Kidney epithelial cell (primary cell): ENCODE data around the gene DISC1. TPM values are rescaled to one million over a fixed set of nuclear protein-coding genes. Genes with fewer than 3 reads are reported as not detected.

Source experiments
- DNase-seq: peaks from one replicate; pipeline ENCODE4 v3.0.0-alpha.2; 2010; ENCODE audit warnings: low read depth
- H3K27me3 ChIP-seq: 2 replicates; pipeline ENCODE4 v1.6.0; 2011; ENCODE audit warnings: low read length; ENCODE audit not compliant: control insufficient read depth, insufficient read depth
- H3K36me3 ChIP-seq: 2 replicates; pipeline ENCODE4 v1.5.1; 2011; ENCODE audit warnings: low read length; ENCODE audit not compliant: control insufficient read depth, insufficient read depth
- H3K4me3 ChIP-seq: 2 replicates; pipeline ENCODE4 v1.5.1; 2011; ENCODE audit warnings: low read depth, mild to moderate bottlenecking, control low read depth, low read length
- total RNA-seq: library from RNA; depleted of rRNA; stranded (reverse); fragments of >200 nt; gene quantifications from 2 replicates; pipeline ENCODE4 v1.2.3, GENCODE V29; 2015
- TF ChIP-seq, protein P1 (sequence below): IDR thresholded peaks from 2 replicates; pipeline ENCODE4 v1.5.1; 2011; ENCODE audit warnings: mild to moderate bottlenecking, moderate library complexity, low read length, control low read depth, inconsistent platforms; ENCODE audit not compliant: insufficient read depth, poor library complexity, severe bottlenecking

DISC1 gene
- total RNA-seq, 1 donor from 2014 or later, result 5.8 TPM

DNA sequence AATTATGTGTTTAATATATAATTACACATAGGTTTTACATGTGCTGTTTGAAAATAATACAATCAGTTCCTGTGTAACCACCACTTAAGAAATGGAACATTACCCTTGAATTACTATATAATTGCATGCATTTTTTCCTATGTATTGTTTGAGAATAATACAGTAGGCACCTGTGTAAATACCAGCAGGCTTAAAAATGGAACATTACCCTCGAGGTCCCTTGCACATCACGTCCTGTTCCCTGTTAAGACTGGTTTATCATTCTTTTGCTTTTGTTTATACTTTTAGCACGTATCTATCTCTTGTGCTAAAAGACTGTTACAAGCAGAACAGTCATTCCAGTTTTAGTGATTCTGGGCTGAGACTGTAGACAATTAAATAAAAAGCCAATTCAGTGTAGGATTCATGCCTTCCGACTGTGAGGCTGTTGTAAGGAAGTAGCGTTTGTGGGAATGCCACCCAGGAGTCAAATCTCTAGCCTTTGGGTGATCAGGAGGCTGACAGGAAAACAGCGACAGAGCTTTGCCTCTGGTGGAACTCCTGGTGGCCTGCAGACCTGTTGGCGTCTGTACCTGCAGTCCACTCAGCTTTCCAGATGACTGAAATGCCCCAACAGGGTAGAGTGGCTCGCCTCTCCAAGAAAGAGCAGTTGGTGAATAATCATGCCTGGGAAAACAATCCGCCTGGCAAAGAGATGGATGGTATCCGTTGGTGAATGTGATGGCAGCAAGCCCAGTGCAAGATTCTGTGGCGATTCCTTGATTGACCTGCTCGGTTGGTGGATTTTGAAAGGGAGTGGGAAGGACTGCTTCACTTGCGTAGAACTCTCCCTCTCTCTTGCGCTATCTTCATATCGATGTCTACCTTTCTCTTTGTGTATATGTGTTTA is 58.0 kb downstream of the DISC1 start:
- no peak for DNase-seq
- Histone ChIP-seq H3K36me3 (no peaks in the 10 kb centered on the region), H3K4me3 (no peak overlapping the region), H3K27me3 (no peaks in the 10 kb centered on the region)
- TF ChIP-seq, protein P1, sequence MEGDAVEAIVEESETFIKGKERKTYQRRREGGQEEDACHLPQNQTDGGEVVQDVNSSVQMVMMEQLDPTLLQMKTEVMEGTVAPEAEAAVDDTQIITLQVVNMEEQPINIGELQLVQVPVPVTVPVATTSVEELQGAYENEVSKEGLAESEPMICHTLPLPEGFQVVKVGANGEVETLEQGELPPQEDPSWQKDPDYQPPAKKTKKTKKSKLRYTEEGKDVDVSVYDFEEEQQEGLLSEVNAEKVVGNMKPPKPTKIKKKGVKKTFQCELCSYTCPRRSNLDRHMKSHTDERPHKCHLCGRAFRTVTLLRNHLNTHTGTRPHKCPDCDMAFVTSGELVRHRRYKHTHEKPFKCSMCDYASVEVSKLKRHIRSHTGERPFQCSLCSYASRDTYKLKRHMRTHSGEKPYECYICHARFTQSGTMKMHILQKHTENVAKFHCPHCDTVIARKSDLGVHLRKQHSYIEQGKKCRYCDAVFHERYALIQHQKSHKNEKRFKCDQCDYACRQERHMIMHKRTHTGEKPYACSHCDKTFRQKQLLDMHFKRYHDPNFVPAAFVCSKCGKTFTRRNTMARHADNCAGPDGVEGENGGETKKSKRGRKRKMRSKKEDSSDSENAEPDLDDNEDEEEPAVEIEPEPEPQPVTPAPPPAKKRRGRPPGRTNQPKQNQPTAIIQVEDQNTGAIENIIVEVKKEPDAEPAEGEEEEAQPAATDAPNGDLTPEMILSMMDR, result no peak

DNA sequence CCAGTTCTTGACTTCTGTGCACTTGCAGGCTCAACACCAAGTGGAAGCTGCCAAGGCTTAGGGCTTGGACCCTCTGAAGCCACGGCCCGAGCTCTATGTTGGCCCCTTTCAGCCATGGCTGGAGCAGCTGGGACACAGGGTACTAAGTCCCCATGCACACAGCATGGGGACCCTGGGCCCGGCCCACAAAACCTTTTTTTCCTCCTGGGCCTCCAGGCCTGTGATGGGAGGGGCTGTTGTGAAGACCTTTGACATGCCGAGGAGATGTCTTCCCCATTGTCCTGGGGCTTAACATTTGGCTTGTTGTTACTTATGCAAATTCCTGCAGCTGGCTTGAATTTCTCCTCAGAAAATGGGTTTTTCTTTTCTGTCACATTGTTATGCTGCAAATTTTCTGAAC is 59.8 kb downstream of the DISC1 start:
- Histone ChIP-seq H3K4me3 (no peak overlapping the region), H3K36me3 (no peaks in the 10 kb centered on the region), H3K27me3 (no peaks in the 10 kb centered on the region)
- DNase-seq, result no peak
- TF ChIP-seq, protein P1, result no peak

DNA sequence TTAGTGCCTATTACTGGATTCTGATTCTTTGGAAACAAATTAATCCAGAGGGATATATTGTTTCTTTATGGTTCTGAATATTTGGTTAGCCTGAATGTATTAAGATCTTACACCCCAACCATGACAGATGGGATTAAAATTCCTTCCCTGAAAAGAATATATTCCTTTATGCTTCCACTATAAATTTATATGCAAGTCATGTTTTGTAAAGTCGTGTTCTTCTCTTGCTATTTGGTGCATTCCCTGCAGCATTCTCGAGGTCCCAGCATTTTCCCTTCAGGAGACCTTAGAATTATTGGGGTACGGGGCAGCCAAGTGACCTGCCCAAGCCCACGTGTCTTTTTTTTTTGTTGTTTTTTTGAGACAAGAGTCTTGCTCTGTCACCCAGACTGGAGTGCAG is 62.4 kb downstream of the DISC1 start:
- no peak overlapping the region for H3K4me3 ChIP-seq
- H3K36me3 ChIP-seq, result no peaks in the 10 kb centered on the region
- no peak for DNase-seq
- TF ChIP-seq, protein P1, result no peak
- H3K27me3 ChIP-seq, result no peaks in the 10 kb centered on the region

DNA sequence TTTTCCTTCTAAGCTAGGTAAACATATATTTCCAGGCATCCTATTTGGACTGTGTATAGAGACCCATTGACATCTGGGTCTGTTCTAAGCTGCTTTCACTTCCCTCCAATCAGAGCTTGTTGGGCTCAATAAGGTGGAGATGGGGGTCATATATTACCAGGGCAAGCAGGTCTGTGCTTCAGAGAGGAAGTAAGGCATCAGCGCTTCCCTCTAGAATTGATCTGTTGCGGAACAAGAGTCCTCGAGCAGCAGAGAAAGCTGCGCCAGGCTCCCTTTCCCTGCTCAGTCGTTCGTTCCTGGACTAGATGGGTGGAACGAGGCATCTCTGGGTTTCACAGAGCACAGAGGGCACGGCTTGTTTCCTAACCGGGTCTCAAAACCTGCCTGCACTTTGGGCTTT is 63.5 kb downstream of the DISC1 start:
- Histone ChIP-seq H3K36me3 (no peaks in the 10 kb centered on the region), H3K27me3 (no peaks in the 10 kb centered on the region), H3K4me3 (no peak overlapping the region)
- no peak for DNase-seq
- TF ChIP-seq, protein P1, result no peak

DNA sequence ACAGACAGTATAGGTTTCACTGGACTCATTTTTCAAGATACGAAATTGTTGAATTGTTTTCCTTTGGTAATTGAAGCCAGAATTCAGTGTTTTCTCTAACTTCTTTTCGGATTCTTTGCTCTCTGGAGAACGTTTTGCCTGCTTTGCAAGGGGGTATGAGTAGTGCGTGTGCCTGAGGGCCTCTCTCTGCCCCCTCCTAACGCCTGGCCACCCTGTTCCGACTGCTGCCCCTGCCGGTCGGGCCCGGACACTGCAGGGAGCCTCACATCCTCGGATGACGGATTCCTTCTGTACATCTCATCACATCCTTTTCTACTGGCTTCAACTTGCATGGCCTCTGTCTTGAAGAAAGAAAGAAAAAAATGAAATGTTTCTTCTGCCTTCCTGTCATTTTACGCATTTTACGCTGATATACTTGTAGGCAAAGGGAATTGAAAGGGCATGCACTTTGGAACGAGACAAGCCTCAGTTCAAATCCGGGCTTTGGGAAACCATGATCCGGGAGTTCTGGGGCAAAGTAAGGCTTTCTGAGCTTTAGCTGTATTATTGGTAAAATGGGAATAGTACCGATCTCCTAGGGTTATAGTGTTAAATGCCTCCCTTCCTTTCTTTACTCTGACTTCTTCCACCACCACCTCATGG is 65.1 kb downstream of the DISC1 start:
- DNase-seq, result no peak
- Histone ChIP-seq H3K36me3 (no peaks in the 10 kb centered on the region), H3K27me3 (no peaks in the 10 kb centered on the region), H3K4me3 (no peak overlapping the region)
- TF ChIP-seq, protein P1, result peak; percentile 85
